ENCODE measurements around the gene FSTL4. TPM values are rescaled to one million over a fixed set of nuclear protein-coding genes. Genes with fewer than 3 reads are reported as not detected.

The FSTL4 gene
- total and polyA plus RNA-seq, 2 of the 13 experiments (the other 11 are each of a cell fraction or from before 2014, with no cell fraction given), result 2.1 to 3.0 TPM

DNA sequence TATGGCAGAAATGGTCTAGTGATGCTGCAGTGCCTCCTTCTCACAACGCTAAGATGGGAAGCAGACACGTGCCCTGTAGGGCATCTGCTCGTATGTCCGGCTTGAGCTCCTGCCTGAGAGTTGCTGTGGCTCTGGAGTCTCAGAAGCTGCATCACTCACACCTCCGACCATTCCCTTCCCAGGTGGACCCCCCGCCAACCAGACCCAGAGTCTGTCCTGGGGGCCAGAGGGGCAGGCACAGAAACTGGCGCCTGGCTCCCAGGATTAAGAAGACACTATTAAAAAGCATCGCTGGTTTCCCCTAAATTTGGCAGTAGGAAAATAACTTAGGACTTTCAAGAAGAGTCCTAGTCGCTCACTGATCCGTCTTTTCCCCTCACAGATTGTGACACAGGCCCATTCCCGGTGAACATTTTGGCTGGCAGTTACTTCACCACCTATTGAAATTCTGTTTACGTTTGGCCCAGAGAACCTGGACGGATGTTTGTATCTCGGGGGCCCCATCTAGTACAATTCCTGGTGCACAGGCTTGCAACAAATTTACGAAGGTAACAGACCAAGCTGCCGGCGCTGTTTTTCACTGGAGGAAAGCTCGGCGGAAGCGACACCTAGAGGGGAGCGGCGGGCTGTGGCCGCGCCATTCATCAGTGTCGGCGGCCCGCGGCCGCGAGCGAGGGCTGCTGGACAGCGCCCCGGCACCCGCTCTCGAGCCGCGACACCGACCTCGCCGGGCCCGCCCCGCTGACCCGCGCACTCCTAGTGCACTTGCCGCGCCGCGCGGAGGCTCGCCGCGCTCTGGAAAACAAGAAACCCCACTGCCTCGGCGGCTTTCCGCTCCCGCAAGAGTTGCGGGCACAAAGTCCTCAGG, 1.6 kb downstream of the FSTL4 start (continued):
- TF ChIP-seq, protein P1, sequence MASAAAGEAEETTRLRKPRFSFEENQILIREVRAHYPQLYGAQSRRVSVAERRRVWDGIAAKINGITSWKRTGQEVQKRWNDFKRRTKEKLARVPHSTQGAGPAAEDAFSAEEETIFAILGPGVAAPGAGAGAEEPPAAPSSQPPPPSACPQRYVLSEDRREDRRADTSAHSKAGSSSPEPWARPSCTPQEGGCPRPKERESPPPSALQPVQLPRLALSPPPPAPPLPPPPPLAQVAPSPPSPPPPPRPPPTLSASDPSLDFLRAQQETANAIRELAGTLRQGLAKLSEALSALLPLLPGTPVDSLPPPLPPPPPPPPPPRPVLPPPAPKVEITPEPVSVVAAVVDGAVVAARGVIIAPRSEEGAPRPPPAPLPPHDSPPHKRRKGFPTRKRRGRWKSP (CRISPR knock-in tag; IDR thresholded peaks at IDR 0.05), result peak; percentile 81
- TF ChIP-seq RFX3 (CRISPR knock-in tag; IDR thresholded peaks at IDR 0.05) (no peak), ZMYM4 (CRISPR knock-in tag; IDR thresholded peaks at IDR 0.05) (peak; percentile 45; the same call in 1 of the 2 replicates), PHB2 (IDR thresholded peaks at IDR 0.05; ENCODE audit: partially characterized antibody) (no peak), MEIS2 (CRISPR knock-in tag; IDR thresholded peaks at IDR 0.05) (peak; percentile 89), MAZ (IDR thresholded peaks at IDR 0.05; ENCODE audit: borderline replicate concordance, low read depth, low read length) (no peak), MAZ (CRISPR knock-in tag; IDR thresholded peaks at IDR 0.05; ENCODE audit: low read depth) (peak; percentile 48; the same call in 1 of the 2 replicates), ZNF484 (CRISPR knock-in tag; IDR thresholded peaks at IDR 0.05; ENCODE audit: borderline replicate concordance, low read depth) (no peak), CBX5 (CRISPR knock-in tag; IDR thresholded peaks at IDR 0.05; ENCODE audit: borderline replicate concordance) (no peak), ZNF468 (CRISPR knock-in tag; IDR thresholded peaks at IDR 0.05) (no peak), ZNF615 (CRISPR knock-in tag; IDR thresholded peaks at IDR 0.05; ENCODE audit: borderline replicate concordance) (no peak), ZNF451 (CRISPR knock-in tag; IDR thresholded peaks at IDR 0.05) (0 out of 2 replicates have a peak, but pooled peaks have one; percentile 27), REPIN1 (CRISPR knock-in tag; IDR thresholded peaks at IDR 0.05; ENCODE audit: borderline replicate concordance, low read depth) (no peak), ZSCAN31 (CRISPR knock-in tag; IDR thresholded peaks at IDR 0.05; ENCODE audit: low read depth) (peak; percentile 38; the same call in 1 of the 2 replicates), ZNF616 (CRISPR knock-in tag; IDR thresholded peaks at IDR 0.05; ENCODE audit: low read depth) (peak; percentile 69; the same call in 1 of the 2 replicates), FOXK1 (CRISPR knock-in tag; IDR thresholded peaks at IDR 0.05; ENCODE audit: borderline replicate concordance, low read depth) (no peak), ZNF260 (CRISPR knock-in tag; IDR thresholded peaks at IDR 0.05; ENCODE audit: borderline replicate concordance, low read depth) (no peak)
- TF ChIP-seq, protein P2, sequence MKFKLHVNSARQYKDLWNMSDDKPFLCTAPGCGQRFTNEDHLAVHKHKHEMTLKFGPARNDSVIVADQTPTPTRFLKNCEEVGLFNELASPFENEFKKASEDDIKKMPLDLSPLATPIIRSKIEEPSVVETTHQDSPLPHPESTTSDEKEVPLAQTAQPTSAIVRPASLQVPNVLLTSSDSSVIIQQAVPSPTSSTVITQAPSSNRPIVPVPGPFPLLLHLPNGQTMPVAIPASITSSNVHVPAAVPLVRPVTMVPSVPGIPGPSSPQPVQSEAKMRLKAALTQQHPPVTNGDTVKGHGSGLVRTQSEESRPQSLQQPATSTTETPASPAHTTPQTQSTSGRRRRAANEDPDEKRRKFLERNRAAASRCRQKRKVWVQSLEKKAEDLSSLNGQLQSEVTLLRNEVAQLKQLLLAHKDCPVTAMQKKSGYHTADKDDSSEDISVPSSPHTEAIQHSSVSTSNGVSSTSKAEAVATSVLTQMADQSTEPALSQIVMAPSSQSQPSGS (CRISPR knock-in tag; IDR thresholded peaks at IDR 0.05), result no peak
- TF ChIP-seq, protein P3, sequence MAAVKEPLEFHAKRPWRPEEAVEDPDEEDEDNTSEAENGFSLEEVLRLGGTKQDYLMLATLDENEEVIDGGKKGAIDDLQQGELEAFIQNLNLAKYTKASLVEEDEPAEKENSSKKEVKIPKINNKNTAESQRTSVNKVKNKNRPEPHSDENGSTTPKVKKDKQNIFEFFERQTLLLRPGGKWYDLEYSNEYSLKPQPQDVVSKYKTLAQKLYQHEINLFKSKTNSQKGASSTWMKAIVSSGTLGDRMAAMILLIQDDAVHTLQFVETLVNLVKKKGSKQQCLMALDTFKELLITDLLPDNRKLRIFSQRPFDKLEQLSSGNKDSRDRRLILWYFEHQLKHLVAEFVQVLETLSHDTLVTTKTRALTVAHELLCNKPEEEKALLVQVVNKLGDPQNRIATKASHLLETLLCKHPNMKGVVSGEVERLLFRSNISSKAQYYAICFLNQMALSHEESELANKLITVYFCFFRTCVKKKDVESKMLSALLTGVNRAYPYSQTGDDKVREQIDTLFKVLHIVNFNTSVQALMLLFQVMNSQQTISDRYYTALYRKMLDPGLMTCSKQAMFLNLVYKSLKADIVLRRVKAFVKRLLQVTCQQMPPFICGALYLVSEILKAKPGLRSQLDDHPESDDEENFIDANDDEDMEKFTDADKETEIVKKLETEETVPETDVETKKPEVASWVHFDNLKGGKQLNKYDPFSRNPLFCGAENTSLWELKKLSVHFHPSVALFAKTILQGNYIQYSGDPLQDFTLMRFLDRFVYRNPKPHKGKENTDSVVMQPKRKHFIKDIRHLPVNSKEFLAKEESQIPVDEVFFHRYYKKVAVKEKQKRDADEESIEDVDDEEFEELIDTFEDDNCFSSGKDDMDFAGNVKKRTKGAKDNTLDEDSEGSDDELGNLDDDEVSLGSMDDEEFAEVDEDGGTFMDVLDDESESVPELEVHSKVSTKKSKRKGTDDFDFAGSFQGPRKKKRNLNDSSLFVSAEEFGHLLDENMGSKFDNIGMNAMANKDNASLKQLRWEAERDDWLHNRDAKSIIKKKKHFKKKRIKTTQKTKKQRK (IDR thresholded peaks at IDR 0.05; ENCODE audit: low read length), result no peak
- TF ChIP-seq, protein P4, sequence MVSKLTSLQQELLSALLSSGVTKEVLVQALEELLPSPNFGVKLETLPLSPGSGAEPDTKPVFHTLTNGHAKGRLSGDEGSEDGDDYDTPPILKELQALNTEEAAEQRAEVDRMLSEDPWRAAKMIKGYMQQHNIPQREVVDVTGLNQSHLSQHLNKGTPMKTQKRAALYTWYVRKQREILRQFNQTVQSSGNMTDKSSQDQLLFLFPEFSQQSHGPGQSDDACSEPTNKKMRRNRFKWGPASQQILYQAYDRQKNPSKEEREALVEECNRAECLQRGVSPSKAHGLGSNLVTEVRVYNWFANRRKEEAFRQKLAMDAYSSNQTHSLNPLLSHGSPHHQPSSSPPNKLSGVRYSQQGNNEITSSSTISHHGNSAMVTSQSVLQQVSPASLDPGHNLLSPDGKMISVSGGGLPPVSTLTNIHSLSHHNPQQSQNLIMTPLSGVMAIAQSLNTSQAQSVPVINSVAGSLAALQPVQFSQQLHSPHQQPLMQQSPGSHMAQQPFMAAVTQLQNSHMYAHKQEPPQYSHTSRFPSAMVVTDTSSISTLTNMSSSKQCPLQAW (CRISPR knock-in tag; IDR thresholded peaks at IDR 0.05), result 0 out of 2 replicates have a peak, but pooled peaks have one; percentile 12

All from HepG2 (cell line).